Activated T-cell treated with anti-CD3 and anti-CD28 coated beads, Interleukin-2, amount 50 U/mL, for 48 hours (primary cell): Measurements from ENCODE around the gene LYPD4.

ENCODE experiments used
- DNase-seq, 2 experiments: peaks; one replicate each; pipeline ENCODE4 v3.0.0-alpha.2; 2020

Gene LYPD4

GRCh38 chr19:41872775-41873647 is 28.5 kb upstream of the LYPD4 start:
- peak; percentile 85 to 86 for DNase-seq

- DNase-seq, result peak; percentile 55 to 57
These were observed 27.9 kb upstream of the LYPD4 start for GRCh38 chr19:41872384-41872774.

GRCh38 chr19:41871573-41872383 is 27.3 kb upstream of the LYPD4 start:
- peak; percentile 84 to 86 for DNase-seq

GRCh38 chr19:41870401-41870873 is 26.0 kb upstream of the LYPD4 start:
- peak; percentile 65 to 67 for DNase-seq

GRCh38 chr19:41869374-41869955 is 25.0 kb upstream of the LYPD4 start:
- DNase-seq, result peak; percentile 34 to 39

- peak in 1 of 2 experiments; percentile 30 for DNase-seq
These were observed 24.5 kb upstream of the LYPD4 start for GRCh38 chr19:41868989-41869300.

GRCh38 chr19:41868120-41868988 is 23.9 kb upstream of the LYPD4 start:
- peak; percentile 45 to 47 for DNase-seq

- DNase-seq, result peak; percentile 55
These were observed 21.8 kb upstream of the LYPD4 start for GRCh38 chr19:41866284-41866683.

GRCh38 chr19:41864374-41864773 is 19.9 kb upstream of the LYPD4 start:
- peak; percentile 26 to 29 for DNase-seq

GRCh38 chr19:41863209-41863931 is 18.9 kb upstream of the LYPD4 start:
- peak; percentile 25 to 26 for DNase-seq

GRCh38 chr19:41862445-41862986 is 18.0 kb upstream of the LYPD4 start:
- DNase-seq, result peak; percentile 32 to 36

- DNase-seq, result peak in 1 of 2 experiments; percentile 28
These were observed 17.4 kb upstream of the LYPD4 start for GRCh38 chr19:41861846-41862245.

- DNase-seq, result peak in 1 of 2 experiments; percentile 35
These were observed 16.8 kb upstream of the LYPD4 start for GRCh38 chr19:41861116-41861768.

GRCh38 chr19:41860419-41861115 is 16.1 kb upstream of the LYPD4 start:
- peak in 1 of 2 experiments; percentile 56 for DNase-seq

GRCh38 chr19:41859618-41860418 is 15.3 kb upstream of the LYPD4 start, which contains the start of gene RPS19:
Gene RPS19 (plus strand): TSS chr19:41860255. CDS start chr19:41860775, 520 bp downstream.
- peak; percentile 99 for DNase-seq

GRCh38 chr19:41859213-41859617 is 14.7 kb upstream of the LYPD4 start:
- no peak for DNase-seq

GRCh38 chr19:41853768-41854167 is 9.3 kb upstream of the LYPD4 start:
- no peak for DNase-seq

GRCh38 chr19:41853344-41853743 is 8.9 kb upstream of the LYPD4 start:
- DNase-seq, result no peak

GRCh38 chr19:41851456-41851855 is 7.0 kb upstream of the LYPD4 start:
- DNase-seq, result no peak
